ENCODE data around the gene GNL3. TPM values are rescaled to one million over a fixed set of nuclear protein-coding genes. Genes with fewer than 3 reads are reported as not detected.

GNL3 gene
- total RNA-seq: 130 and 144 TPM in 2 replicates

GRCh38 chr3:52685709-52686691 is at the start of gene GNL3, which contains the start of gene PBRM1:
Gene GNL3 (plus strand): TSS chr3:52686032. CDS start chr3:52686093, 61 bp downstream.
Gene PBRM1 (minus strand): TSS chr3:52685913.

DNA sequence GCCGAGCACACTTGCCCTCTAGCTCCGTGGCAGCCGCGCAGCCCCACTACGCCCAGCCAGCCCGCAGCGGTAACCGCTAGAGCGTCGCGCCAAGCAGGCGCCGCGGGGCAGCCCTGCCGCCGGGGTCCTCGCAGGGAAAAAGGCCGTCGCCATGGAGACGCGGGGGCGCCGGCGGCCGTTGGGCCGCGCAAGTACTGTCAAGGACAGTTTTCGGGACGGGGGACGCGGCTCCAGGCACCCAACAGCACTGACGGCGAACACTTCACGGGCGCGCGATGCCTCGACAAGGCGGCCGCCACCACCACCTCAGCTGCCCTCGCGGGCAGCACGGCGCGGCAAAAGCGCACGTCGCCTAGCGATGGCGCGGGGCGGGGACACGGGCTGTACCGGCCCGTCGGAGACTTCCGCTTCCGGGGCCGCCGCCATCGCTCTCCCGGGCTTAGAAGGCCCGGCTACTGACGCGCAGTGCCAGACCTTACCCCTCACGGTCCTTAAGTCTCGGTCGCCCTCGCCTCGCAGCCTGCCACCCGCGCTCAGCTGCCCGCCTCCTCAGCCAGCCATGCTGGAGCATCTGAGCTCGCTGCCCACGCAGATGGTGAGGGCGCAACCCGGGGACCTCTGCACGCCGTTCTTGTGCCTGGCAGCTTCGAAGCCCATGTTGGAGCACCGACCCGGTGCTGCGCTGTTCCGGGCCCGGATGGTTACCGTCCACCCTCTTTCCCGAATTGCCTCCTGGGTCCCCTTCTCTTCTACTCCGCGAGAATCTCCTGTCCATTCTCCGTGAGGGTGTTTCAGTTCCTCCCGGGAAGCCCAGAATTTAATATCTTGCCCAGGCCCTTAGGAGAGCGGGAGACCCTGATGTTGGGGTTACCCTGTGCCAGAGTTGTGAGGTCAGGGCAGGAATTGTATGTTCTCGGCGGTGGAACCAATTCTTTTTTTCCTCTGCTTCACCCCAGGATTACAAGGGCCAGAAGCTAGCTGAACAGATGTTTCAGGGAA is 20.2 kb downstream of the GNL3 start, which contains the start of the genes GLT8D1 and SPCS1:
Gene GLT8D1 (minus strand): TSS at position 104 of the 999 bp plus-strand sequence. CDS start 5,331 bp downstream, outside the sequence.
Gene SPCS1 (plus strand): TSS at position 419 of the 999 bp plus-strand sequence. CDS start 141 bp downstream, at position 560.

Small RNA genes within 50 kb of the gene (small RNA-seq; reads per million reads assigned to genes)
- gene AC006254.2 (not detected), gene RF00569 (4,177 reads per million, percentile 100 among the genes with 10 or more reads in this experiment), gene RF01183 (not detected), gene SNORD19 (not detected), gene SNORD19B (not detected), gene SNORD69 (488 reads per million, percentile 99 among the genes with 10 or more reads in this experiment)

Other genes with a start within 250 kb of the GNL3 start
- under 0.01 and 0.13 TPM in 2 replicates for gene SEMA3G, start 240.9 kb upstream of the GNL3 start, total RNA-seq
- 1.7 and 3.3 TPM in 2 replicates for gene TNNC1, start 232.0 kb upstream of the GNL3 start, total RNA-seq
- gene NISCH, start 230.4 kb upstream of the GNL3 start, total RNA-seq: 70.3 and 75.3 TPM in 2 replicates
- gene STAB1, start 190.7 kb upstream of the GNL3 start, total RNA-seq: 4.5 and 5.7 TPM in 2 replicates
- gene NT5DC2, start 152.2 kb upstream of the GNL3 start, total RNA-seq: 31.9 and 41.2 TPM in 2 replicates
- 2.5 and 5.4 TPM in 2 replicates for gene UQCC5, start 149.4 kb upstream of the GNL3 start, total RNA-seq
- gene PBRM1, start 119 bp upstream of the GNL3 start, total RNA-seq: 95.6 and 99.3 TPM in 2 replicates
- 103 and 106 TPM in 2 replicates for gene GLT8D1, start 19.8 kb downstream of the GNL3 start, total RNA-seq
- 106 and 119 TPM in 2 replicates for gene SPCS1, start 20.1 kb downstream of the GNL3 start, total RNA-seq
- 21.0 and 21.8 TPM in 2 replicates for gene NEK4, start 84.9 kb downstream of the GNL3 start, total RNA-seq
- gene ITIH1, start 91.6 kb downstream of the GNL3 start, total RNA-seq: not detected in 2 replicates
- gene ITIH3, start 108.8 kb downstream of the GNL3 start, total RNA-seq: 0.11 and 0.39 TPM in 2 replicates
- 2.7 and 4.7 TPM in 2 replicates for gene ITIH4, start 144.6 kb downstream of the GNL3 start, total RNA-seq
- gene MUSTN1, start 149.0 kb downstream of the GNL3 start, total RNA-seq: 0.39 TPM in 1 of 2 replicates, not detected in the other
- gene STIMATE, start 211.5 kb downstream of the GNL3 start, total RNA-seq: 10.2 and 12.8 TPM in 2 replicates

Measured in articular chondrocyte of knee joint (primary cell).